GM19468 (cell line): ENCODE data around the gene MAML2.

ENCODE experiments used
- ATAC-seq: cut with Tn5 transposase; IDR thresholded peaks from one replicate; pipeline ENCODE4 v1.9.1; 2021; ENCODE audit warnings: mild to moderate bottlenecking, moderate library complexity, moderate number of reproducible peaks; ENCODE audit not compliant: unreplicated experiment; ENCODE audit errors: extremely low read depth

Gene MAML2

DNA sequence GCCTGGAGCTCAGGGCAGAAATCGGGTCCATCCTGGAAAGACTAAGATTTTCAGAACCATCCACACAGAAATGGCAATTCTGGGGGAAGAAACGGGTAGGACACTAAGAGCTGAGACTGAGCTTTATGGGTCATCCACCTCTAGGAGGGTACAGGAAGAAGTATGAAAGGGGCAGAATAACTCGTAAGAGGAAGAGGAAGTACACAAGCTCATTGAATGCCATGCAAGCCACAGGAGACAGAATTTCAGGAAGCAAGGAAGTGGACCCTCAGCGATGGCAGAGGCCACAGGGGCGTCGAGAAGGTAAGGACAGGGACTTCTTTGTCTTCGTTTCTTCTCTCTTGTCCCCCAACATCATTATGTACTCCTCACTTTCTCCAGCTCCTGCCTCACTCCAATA, 169.6 kb downstream of the MAML2 start:
- no peak for ATAC-seq

DNA sequence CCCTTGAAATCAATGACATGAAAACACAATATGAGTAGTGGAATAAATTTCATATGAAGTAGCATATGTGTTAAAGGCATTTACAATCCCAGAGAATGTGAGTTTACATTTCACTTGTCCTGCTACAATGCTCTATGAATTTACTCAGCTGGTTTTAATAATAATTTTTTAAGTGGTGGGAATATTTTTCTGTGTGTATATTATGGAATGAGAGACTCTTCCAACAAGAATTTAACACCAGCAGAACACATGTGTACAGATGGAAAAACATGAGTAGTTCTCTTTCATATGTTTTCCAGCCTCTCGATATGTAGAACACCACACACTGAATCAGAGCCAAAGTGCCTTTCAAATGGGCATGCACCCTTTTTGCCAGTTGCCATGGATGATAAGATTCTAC, 170.4 kb downstream of the MAML2 start:
- ATAC-seq = no peak

DNA sequence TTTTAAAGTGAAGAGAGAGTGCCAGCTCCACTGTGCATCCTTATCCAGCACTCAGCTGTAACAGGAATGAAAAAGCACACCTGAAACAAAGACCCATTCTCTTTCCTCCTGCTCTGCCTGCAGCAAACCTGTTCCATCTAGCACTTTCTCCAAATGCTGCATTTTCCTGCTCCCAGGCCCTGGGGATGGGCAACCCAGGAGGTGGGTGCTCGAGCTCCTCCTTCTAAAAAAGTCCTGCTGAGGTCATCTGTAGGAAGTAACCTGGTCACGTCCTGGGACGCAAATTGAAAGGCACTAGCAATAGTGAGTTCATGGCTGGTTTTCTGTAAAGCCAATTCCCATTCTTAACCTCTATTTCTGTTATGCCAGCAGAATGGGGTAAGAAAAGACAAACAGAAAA, 173.7 kb downstream of the MAML2 start:
- no peak for ATAC-seq

- ATAC-seq = no peak
Observed at GRCh38 chr11:96168623-96169022, 174.4 kb downstream of the MAML2 start.

GRCh38 chr11:96167787-96168186, 175.2 kb downstream of the MAML2 start:
- no peak for ATAC-seq

- no peak for ATAC-seq
Observed at GRCh38 chr11:96167203-96167758, 175.7 kb downstream of the MAML2 start.

GRCh38 chr11:96162816-96163499, 180.0 kb downstream of the MAML2 start:
- no peak for ATAC-seq

- no peak for ATAC-seq
Observed at GRCh38 chr11:96161307-96162089, 181.5 kb downstream of the MAML2 start.

DNA sequence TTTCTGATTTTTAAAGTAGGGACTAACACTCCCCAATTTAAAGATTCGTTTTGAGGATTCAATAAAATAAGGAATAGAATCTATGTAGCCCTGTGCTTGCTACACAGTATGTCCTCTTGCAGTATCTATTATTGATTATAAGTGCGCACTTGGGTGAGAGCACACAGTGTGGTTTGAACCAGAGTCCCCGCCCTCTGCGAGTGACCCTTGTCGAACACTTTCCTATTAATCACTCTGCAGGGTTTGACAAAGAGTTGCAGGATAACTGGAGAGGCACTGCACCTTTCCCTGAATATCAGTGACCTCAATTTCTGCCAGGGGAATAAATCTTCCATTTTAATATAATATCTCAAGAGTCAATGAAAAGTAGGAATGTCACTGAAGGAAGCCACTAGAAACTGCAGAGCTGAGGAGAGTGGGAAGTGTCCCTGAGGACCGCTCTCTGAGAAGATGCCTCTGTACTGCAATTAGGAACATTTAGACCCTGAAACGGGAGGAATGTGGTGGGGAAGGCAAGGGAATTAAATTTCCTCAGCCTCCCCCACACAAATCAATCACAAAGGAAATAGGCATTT, 182.2 kb downstream of the MAML2 start:
- ATAC-seq = no peak

- ATAC-seq = no peak
Observed at GRCh38 chr11:96159968-96160367, 183.0 kb downstream of the MAML2 start.

DNA sequence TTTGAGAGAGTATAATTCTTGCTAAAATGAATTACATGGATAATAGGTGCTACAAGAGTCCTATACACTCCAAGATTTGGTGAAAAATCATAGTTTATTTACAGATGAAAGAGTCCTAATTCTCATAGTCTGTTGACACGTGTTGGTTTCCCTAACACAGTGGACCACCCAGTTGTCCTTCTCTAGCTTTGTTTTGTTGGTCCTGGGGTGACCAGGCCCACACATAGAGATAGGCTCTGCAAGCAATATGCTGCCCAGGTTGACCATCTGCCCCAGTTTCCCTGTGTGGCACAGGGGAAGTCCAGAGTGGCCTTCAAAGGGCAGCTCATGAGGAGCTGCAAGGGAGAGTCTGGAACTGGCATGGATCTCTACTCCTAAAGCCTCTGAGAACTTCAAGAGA, 184.9 kb downstream of the MAML2 start:
- ATAC-seq = no peak

DNA sequence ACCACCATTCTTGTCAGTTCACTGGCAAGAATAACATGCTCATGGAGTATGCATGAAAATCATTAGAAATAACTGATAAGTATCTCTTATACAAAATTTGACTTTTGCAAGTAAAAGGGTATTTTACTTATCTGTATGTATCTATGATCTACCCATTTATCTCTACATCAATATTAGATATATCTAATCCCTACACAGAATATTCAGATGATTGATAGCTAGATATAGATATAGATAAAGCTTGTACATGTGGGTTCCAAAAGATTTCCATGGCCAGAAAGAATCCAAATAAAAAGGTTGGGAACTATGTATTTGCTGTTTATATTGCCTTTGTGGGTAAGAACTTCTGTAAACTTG, 185.5 kb downstream of the MAML2 start:
- ATAC-seq = no peak

DNA sequence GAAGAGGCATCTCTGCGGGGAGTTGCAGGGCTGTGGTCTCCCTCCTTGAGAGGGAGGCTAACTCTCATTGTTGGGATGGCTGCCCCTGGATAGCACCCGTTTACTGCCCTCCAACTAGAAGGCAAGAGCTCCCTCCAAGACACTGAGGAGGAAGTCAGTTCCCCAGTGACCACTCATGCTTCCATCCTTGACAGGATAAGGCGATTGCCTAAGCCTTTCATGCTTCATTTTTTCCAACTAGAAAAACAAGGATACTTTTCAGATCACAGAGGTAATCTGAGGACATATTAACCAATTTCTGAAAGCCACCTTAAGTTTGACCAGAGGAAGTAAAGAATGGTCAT, 186.6 kb downstream of the MAML2 start:
- ATAC-seq = no peak

DNA sequence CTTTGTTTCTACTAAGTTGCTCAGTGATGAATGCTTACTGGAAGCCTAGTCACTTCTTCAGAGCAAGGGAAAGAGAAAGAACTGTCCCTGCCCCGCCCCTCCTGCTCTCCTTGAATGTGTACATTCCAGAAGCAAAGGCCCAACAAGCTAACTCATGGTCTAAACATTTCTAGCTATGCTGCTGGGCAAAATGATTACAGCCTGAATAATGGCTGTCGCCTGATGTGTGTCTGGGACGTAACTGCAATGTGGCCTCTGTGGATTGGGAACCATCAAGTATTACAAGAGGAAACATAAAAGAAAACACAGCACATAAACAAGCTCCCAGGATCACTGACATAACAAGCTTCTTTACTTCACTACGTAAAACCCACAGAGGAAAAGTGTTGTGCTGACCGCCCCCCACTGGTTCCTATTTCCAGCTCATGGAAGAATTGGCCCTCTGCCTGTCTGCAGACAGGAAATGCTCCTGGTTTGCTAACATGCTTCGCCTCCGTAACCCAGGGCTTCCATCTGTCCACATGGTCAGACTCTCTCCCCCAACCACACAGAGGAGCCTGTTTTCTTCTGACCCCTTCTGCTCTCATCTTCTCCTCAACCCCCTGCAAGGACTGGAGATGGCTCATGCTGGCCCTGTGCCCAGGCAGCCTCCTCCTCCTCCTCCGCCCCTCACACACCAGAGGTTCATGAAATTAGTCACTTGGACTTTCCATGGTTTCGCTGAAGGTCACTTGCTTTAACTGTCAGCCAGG, 187.2 kb downstream of the MAML2 start:
- no peak for ATAC-seq

DNA sequence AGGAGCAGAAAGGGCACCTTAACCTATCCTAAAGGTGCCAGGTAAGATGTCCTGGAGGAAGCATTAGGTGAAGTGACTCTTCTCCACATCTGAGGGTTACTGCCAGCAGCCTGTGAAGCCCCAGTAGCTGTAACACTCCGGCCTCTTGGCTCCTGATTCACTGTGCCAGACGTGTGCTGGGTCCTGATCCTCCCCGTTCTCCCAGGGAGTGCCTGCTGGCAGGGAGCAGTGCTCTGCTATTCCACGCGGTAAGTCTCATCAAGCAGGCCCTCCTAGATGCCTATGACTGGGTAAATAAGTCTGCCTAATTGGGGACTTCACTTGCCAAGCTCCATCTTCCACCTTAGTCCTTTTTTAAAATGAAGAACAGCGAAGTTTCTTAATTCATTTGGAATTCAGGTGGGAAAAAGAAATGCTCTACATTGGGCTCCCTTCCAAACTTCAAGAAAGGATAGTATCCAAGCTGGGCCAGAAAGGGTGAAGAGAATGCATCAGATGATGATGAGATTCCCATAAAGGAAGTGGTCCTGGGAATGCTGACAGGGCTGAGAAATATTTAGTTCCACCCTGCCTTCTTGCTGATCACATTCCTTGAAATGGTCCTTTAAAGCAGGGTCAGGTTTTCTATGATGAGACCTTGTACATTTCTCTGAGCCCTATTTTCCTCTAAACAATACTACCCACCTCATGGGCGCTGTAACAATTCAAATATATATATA, 188.0 kb downstream of the MAML2 start:
- ATAC-seq = no peak

DNA sequence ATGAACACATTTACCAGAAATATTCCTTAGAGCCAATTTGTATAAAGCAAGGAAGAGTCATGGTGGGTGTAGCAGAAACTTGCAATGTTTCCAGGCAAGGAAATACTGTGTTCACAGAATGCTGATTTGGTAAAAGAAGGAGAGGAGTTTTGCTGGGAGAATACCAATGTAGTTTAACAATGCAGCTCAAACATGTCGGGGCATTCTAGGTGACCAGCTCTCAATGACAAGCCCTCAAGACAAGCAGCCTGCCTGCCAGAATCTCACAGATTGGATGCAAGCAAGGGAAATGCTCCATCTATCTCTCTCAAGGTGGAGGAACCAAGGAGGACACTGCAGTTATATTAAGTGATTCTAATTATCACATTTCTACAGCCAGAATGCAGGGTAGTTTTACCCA, 190.4 kb downstream of the MAML2 start:
- ATAC-seq = no peak

DNA sequence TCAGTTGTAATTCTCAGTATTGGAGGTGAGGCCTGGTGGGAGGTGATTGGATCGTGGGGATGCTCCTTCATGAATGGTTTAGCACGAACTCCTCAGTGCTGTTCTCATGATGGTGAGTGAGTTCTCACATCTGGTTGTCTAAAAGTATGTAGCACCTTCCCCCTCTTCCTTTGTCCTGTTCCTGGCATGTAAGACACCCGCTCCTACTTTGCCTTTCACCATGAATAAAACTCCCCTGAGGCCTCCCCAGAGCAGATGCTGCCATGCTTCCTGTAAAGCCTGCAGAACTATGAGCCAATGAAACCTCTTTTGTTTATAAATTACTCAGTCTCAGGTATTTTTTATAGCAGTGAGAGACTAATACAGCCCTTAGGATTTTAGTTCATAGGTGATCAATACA, 191.5 kb downstream of the MAML2 start:
- ATAC-seq = no peak

DNA sequence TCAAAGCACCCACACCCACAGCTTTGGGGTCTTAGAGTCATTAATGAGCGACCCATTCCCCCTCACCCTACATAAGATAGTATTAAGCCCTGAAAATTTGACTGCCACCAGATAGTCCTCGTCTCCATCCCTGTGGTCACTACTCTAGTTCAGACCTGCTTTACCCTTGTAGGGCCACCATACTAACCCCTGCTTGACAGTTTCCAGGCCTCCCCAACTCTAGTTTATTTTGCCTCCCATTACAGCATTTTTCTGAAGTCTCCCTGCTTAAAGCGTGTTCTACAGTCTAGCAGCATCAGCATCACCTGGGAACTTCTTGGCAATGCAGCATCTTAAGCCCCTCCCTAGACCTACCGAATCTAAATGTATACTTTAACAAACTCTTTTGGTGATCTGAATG, 192.4 kb downstream of the MAML2 start:
- ATAC-seq = no peak

DNA sequence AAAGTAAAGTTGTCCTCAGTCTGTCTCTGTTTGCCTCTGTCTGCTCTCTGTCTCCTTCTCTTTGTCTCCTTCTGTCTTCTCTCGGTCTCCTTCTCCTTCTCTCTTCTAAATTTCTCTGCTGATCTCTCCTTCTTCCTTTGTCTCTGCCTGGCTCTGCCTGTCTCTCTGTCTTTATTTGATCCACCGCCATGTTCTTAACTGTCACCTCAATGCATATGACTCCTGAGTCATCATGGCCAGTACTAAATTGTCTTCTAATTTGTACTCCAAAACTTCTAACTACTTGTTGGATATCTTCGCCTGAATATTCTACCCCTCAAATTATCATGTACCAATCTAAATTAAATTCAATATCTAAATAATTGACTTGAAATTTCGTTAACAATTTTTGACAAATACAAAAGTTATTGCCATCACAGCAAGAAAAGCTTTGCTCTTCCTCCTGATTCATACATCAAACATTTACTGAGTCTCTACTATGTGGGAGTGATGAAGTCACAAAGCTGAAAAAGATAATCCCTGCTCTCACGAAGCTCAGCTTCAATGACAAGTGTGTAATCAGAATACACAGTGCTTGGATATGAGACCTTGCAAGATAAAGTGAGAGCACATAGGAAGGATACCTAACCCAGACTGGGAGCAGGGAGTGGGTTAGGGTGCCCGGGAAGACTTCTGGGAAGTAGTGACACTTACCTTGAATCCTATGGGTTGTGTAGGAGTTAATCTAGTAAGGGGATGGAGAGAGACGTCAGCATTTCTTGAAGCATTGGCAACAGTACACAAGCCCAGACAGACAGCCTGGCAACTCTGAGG, 193.0 kb downstream of the MAML2 start:
- no peak for ATAC-seq
